Ovary (tissue), 1 donor: Measurements from ENCODE around the gene CARD10.

Experiments used
- EP300 ChIP-seq: sonication (generic); formaldehyde crosslinking; IDR thresholded peaks from one replicate; pipeline ENCODE4 v1.6.1; 2017; ENCODE audit warnings: antibody characterized with exemption
- POLR2A ChIP-seq: fragments of 450-650 bp; IDR thresholded peaks from one replicate; pipeline ENCODE4 v1.6.1; 2017; ENCODE audit warnings: antibody characterized with exemption, mild to moderate bottlenecking, moderate library complexity

DNA sequence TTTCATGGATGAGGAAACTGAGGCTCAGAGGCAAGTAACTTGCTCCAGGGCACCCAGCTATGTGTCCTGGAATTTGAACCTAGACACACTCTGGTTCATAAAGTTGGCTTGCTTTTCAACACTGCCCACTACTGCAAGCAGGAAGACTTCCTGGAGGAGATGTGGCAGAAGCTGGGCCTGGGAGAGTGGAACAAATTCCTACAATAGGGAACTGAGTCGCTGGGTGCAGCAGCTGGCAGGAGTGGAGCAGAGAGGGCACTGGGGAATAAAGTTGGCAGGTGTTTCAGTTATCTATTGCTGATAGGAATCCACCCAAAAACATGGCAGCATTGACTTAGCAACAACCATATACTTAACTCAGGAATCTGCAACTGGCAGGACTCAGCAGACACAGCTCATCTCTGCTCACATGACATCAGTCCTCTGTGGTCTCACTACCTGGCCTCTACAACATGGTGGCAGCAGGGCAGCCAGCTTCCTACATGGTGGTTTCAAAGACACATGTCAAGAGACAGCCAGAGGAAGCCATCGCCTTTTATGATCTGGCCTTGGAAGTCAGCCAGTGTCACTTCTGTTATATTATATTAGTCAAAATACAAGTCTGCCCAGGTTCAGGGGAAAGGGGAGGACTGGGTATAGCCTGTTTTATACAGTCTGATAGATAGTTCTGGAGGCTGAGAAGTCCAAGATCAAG is 10.6 kb upstream of the CARD10 start:
- TF ChIP-seq EP300 (no peak), POLR2A (no peak)
